Nephron progenitor cell (in vitro differentiated cells): ENCODE data around the gene ADM5.

Experiments used
- DNase-seq: peaks from one replicate; pipeline ENCODE4 v3.0.0; 2021
- H3K27ac Mint-ChIP-seq: 2 replicates; pipeline ENCODE4 v1.8.0; 2021; ENCODE audit warnings: mild to moderate bottlenecking, moderate library complexity, mixed read lengths
- H3K27me3 Mint-ChIP-seq: 2 replicates; pipeline ENCODE4 v1.8.0; 2021; ENCODE audit warnings: mild to moderate bottlenecking, low read depth, mixed read lengths; ENCODE audit not compliant: poor library complexity
- H3K36me3 Mint-ChIP-seq: 2 replicates; pipeline ENCODE4 v1.8.0; 2021; ENCODE audit warnings: low read depth, mixed read lengths
- H3K4me1 Mint-ChIP-seq: 2 replicates; pipeline ENCODE4 v1.8.0; 2021; ENCODE audit warnings: mixed read lengths
- H3K4me3 Mint-ChIP-seq: 2 replicates; pipeline ENCODE4 v1.8.0; 2021; ENCODE audit warnings: mild to moderate bottlenecking, moderate library complexity, mixed read lengths
- H3K9me3 Mint-ChIP-seq: 2 replicates; pipeline ENCODE4 v1.8.0; 2021; ENCODE audit warnings: mild to moderate bottlenecking, moderate library complexity, mixed read lengths
- TF ChIP-seq, protein P1 (sequence below): fragments of 200-600 bp; sonication (generic); IDR thresholded peaks from 2 replicates; pipeline ENCODE4 v1.5.0; 2021; ENCODE audit warnings: antibody characterized with exemption

ADM5 gene

DNA sequence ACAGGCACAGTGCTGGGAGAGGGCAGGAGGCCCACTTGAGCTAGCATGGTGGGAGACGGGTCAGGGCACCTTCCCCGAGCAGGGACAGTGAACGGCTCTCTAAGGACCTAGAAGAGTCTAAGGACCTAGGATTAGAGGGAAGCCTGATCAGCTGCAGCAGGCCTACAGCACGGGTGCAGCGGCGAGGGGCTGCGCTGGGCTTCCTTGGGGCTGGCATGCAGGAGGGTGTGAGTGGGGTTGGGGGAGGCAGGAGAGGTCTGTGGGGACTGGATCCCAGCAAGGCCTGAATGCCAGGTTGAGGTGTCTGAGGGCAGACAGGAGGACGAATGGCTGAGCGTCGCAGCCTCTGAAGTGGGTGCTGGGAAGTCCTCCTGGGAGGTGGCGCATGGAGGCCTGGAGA is 43.8 kb upstream of the ADM5 start:
- no peak for DNase-seq
- H3K4me3 Mint-ChIP-seq: no peak overlapping the region
- no peaks in the 10 kb centered on the region for H3K27me3 Mint-ChIP-seq
- H3K9me3 Mint-ChIP-seq: no peaks in the 10 kb centered on the region
- TF ChIP-seq, protein P1, sequence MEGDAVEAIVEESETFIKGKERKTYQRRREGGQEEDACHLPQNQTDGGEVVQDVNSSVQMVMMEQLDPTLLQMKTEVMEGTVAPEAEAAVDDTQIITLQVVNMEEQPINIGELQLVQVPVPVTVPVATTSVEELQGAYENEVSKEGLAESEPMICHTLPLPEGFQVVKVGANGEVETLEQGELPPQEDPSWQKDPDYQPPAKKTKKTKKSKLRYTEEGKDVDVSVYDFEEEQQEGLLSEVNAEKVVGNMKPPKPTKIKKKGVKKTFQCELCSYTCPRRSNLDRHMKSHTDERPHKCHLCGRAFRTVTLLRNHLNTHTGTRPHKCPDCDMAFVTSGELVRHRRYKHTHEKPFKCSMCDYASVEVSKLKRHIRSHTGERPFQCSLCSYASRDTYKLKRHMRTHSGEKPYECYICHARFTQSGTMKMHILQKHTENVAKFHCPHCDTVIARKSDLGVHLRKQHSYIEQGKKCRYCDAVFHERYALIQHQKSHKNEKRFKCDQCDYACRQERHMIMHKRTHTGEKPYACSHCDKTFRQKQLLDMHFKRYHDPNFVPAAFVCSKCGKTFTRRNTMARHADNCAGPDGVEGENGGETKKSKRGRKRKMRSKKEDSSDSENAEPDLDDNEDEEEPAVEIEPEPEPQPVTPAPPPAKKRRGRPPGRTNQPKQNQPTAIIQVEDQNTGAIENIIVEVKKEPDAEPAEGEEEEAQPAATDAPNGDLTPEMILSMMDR: no peak
- H3K27ac Mint-ChIP-seq: peak overlapping the region; percentile 45
- H3K4me1 Mint-ChIP-seq: peaks cover 58% of the 10 kb centered on the region
- peaks cover 35% of the 10 kb centered on the region for H3K36me3 Mint-ChIP-seq

DNA sequence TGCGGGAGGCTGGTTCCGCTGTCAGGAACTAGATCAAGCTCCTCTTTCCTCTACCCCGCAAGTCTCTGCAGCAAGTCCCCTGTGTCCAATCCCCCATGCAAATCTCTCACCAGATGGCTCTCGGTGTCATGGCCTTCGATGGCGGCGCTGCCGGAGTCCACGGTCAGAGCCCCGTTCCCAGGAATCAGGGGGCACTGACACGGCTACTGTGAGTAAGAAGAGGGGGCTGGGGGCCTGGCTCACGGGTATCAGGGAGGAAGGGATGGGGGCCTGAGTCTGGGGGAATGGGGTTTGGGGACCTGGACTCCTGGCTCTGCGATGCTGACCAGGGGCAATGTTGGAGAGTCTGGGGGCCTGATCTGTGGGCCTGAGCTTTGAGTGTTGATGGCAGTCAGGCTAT is 43.4 kb upstream of the ADM5 start:
- no peaks in the 10 kb centered on the region for H3K27me3 Mint-ChIP-seq
- no peak for DNase-seq
- TF ChIP-seq, protein P1: no peak
- no peak overlapping the region for H3K4me3 Mint-ChIP-seq
- peaks cover 54% of the 10 kb centered on the region for H3K4me1 Mint-ChIP-seq
- H3K36me3 Mint-ChIP-seq: peaks cover 37% of the 10 kb centered on the region
- H3K27ac Mint-ChIP-seq: peak overlapping the region; percentile 68
- H3K9me3 Mint-ChIP-seq: no peaks in the 10 kb centered on the region

DNA sequence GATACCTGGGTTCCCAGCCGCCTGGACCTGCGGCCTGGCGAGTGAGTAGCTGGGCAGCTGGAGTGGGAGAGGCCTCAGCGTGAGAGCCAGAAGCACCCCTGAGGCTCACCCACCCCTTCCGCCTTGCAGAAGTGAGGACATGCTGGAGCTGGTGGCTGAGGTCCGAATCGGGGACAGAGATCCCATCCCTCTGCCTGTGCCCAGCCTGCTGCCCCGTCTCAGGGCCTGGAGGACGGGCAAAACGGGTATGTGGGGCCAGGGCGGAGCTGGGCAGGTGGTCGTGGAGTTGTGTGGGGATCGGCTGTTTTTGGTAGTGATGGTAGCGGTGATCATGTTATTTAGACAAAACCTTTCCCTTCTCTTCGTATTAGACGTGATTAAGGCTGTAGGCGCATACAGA is 42.8 kb upstream of the ADM5 start:
- TF ChIP-seq, protein P1: no peak
- no peak for DNase-seq
- H3K4me3 Mint-ChIP-seq: no peak overlapping the region
- peak overlapping the region; percentile 79 for H3K27ac Mint-ChIP-seq
- H3K9me3 Mint-ChIP-seq: no peaks in the 10 kb centered on the region
- peaks cover 48% of the 10 kb centered on the region for H3K4me1 Mint-ChIP-seq
- H3K27me3 Mint-ChIP-seq: no peaks in the 10 kb centered on the region
- peaks cover 39% of the 10 kb centered on the region for H3K36me3 Mint-ChIP-seq

DNA sequence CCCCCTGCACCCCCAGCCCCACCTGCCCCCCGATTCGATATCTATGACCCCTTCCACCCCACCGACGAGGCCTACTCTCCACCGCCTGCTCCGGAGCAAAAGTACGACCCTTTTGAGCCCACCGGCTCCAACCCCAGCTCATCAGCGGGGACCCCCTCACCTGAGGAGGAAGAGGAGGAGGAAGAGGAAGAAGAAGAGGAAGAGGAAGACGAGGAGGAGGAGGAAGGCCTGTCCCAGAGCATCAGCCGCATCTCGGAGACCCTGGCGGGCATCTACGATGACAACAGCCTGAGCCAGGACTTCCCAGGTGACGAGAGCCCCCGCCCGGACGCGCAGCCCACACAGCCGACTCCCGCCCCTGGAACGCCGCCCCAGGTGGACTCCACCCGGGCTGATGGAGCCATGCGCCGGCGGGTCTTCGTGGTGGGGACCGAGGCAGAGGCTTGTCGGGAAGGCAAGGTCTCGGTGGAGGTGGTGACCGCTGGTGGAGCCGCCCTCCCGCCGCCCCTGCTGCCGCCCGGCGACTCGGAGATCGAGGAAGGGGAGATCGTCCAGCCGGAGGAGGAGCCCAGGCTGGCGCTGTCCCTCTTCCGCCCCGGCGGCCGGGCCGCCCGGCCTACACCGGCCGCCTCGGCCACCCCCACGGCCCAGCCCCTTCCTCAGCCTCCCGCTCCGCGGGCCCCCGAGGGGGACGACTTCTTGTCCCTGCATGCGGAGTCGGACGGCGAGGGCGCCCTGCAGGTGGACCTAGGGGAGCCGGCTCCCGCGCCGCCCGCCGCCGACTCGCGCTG is 38.2 kb upstream of the ADM5 start:
- no peak overlapping the region for H3K4me3 Mint-ChIP-seq
- peaks cover 11% of the 10 kb centered on the region for H3K4me1 Mint-ChIP-seq
- H3K36me3 Mint-ChIP-seq: peaks cover 50% of the 10 kb centered on the region
- no peak for DNase-seq
- H3K9me3 Mint-ChIP-seq: no peaks in the 10 kb centered on the region
- no peaks in the 10 kb centered on the region for H3K27me3 Mint-ChIP-seq
- TF ChIP-seq, protein P1: no peak
- H3K27ac Mint-ChIP-seq: no peak overlapping the region

DNA sequence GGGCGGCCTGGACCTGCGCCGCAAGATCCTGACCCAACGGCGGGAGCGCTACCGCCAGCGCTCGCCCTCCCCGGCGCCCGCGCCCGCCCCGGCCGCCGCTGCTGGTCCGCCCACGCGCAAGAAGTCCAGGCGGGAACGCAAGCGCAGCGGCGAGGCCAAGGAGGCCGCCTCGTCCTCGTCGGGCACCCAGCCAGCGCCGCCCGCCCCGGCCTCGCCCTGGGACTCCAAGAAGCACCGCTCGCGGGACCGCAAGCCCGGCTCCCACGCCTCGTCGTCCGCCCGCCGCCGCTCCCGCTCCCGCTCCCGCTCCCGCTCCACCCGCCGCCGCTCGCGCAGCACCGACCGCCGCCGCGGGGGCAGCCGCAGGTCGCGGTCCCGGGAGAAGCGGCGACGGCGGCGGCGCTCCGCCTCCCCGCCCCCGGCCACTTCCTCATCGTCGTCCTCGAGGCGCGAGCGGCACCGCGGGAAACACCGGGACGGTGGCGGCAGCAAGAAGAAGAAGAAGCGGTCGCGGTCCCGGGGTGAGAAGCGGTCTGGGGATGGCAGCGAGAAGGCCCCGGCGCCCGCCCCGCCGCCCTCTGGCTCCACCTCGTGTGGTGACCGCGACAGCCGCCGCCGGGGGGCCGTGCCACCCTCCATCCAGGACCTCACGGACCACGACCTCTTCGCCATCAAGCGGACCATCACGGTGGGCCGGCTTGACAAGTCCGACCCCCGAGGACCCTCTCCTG is 37.4 kb upstream of the ADM5 start:
- H3K36me3 Mint-ChIP-seq: peaks cover 50% of the 10 kb centered on the region
- no peaks in the 10 kb centered on the region for H3K9me3 Mint-ChIP-seq
- peaks cover 4% of the 10 kb centered on the region for H3K4me1 Mint-ChIP-seq
- no peak for DNase-seq
- no peak overlapping the region for H3K27ac Mint-ChIP-seq
- no peak overlapping the region for H3K4me3 Mint-ChIP-seq
- no peaks in the 10 kb centered on the region for H3K27me3 Mint-ChIP-seq
- TF ChIP-seq, protein P1: no peak
